MM.1S (cell line): ENCODE results near the gene SPATA12.

Source experiments
- DNase-seq: peaks from one replicate; pipeline ENCODE4 v3.0.0-alpha.2; 2015
- H2AFZ ChIP-seq: fragments of 300-600 bp; sonication (generic); 2 replicates; pipeline ENCODE4 v1.6.0; 2016; ENCODE audit warnings: antibody characterized with exemption, low read length
- H3F3A ChIP-seq: fragments of 300-600 bp; sonication (generic); 2 replicates; pipeline ENCODE4 v1.6.1; 2016; ENCODE audit warnings: mild to moderate bottlenecking, antibody characterized with exemption, low read length, moderate library complexity, mixed read lengths; ENCODE audit not compliant: insufficient read depth
- H3K27ac ChIP-seq: fragments of 300-600 bp; sonication (generic); 2 replicates; pipeline ENCODE4 v1.5.1; 2016; ENCODE audit warnings: mild to moderate bottlenecking, low read length
- H3K27me3 ChIP-seq: fragments of 300-600 bp; sonication (generic); replicated peaks from 2 replicates; pipeline ENCODE4 v1.6.0; 2016; ENCODE audit warnings: low read length; ENCODE audit not compliant: insufficient read depth
- H3K36me3 ChIP-seq: fragments of 300-600 bp; sonication (generic); replicated peaks from 2 replicates; pipeline ENCODE4 v1.6.1; 2016; ENCODE audit warnings: mild to moderate bottlenecking, low read length, mixed read lengths; ENCODE audit not compliant: insufficient read depth
- H3K4me1 ChIP-seq: fragments of 300-600 bp; sonication (generic); 2 replicates; pipeline ENCODE4 v1.6.1; 2016; ENCODE audit warnings: low read length, mixed read lengths
- H3K4me2 ChIP-seq: fragments of 300-600 bp; sonication (generic); 2 replicates; pipeline ENCODE4 v1.6.0; 2016; ENCODE audit warnings: low read depth, low read length
- H3K4me3 ChIP-seq: fragments of 300-600 bp; sonication (generic); 2 replicates; pipeline ENCODE4 v1.5.1; 2016; ENCODE audit warnings: low read length, mixed read lengths
- H3K79me2 ChIP-seq: fragments of 300-600 bp; sonication (generic); 2 replicates; pipeline ENCODE4 v1.6.1; 2016; ENCODE audit warnings: mixed run types, low read length, mixed read lengths
- H3K9ac ChIP-seq: fragments of 300-600 bp; sonication (generic); 2 replicates; pipeline ENCODE4 v1.6.1; 2016; ENCODE audit warnings: low read length, mixed read lengths
- H3K9me2 ChIP-seq: fragments of 300-600 bp; sonication (generic); replicated peaks from 2 replicates; pipeline ENCODE4 v1.6.1; 2016; ENCODE audit warnings: mild to moderate bottlenecking, low read length, mixed read lengths; ENCODE audit not compliant: insufficient read depth
- H3K9me3 ChIP-seq: fragments of 300-600 bp; sonication (generic); replicated peaks from 2 replicates; pipeline ENCODE4 v1.6.1; 2016; ENCODE audit warnings: mild to moderate bottlenecking, low read length, mixed read lengths; ENCODE audit not compliant: insufficient read depth
- H4K20me1 ChIP-seq: fragments of 300-600 bp; sonication (generic); 2 replicates; pipeline ENCODE4 v1.6.1; 2016; ENCODE audit warnings: mild to moderate bottlenecking, low read length, moderate library complexity, mixed read lengths; ENCODE audit not compliant: insufficient read depth
- CTCF ChIP-seq: fragments of 300-600 bp; sonication (generic); IDR thresholded peaks from 2 replicates; pipeline ENCODE4 v1.5.1; 2016; ENCODE audit warnings: antibody characterized with exemption, low read length, mixed read lengths
- EZH2 ChIP-seq: fragments of 300-600 bp; sonication (generic); optimal IDR thresholded peaks from 2 replicates; pipeline ENCODE3; 2017; ENCODE audit warnings: low read depth, mild to moderate bottlenecking, antibody characterized with exemption, low read length, mixed read lengths
- EZH2phosphoT487 ChIP-seq: fragments of 300-600 bp; sonication (generic); IDR thresholded peaks from 2 replicates; pipeline ENCODE4 v1.6.1; 2018; ENCODE audit warnings: antibody characterized with exemption, low read length

SPATA12 gene

GRCh38 chr3:57029383-57029782, 31.1 kb upstream of the SPATA12 start:
- Histone ChIP-seq H3K27ac (no peak overlapping the region), H3K4me3 (no peak overlapping the region), H4K20me1 (no peaks in the 10 kb centered on the region), H3K9ac (no peak overlapping the region), H3F3A (no peaks in the 10 kb centered on the region), H3K36me3 (no peaks in the 10 kb centered on the region), H2AFZ (no peak overlapping the region), H3K79me2 (no peaks in the 10 kb centered on the region), H3K27me3 (no peaks in the 10 kb centered on the region), H3K9me3 (no peaks in the 10 kb centered on the region), H3K4me2 (no peak overlapping the region), H3K9me2 (no peaks in the 10 kb centered on the region), H3K4me1 (no peaks in the 10 kb centered on the region)
- no peak for DNase-seq
- TF ChIP-seq EZH2phosphoT487 (no peak), CTCF (no peak), EZH2 (no peak)

- Histone ChIP-seq H3K36me3 (no peaks in the 10 kb centered on the region), H3K79me2 (no peaks in the 10 kb centered on the region), H3K9me2 (no peaks in the 10 kb centered on the region), H3K4me2 (no peak overlapping the region), H3K9me3 (no peaks in the 10 kb centered on the region), H3K27ac (no peak overlapping the region), H3K4me1 (no peaks in the 10 kb centered on the region), H4K20me1 (no peaks in the 10 kb centered on the region), H2AFZ (no peak overlapping the region), H3K27me3 (no peaks in the 10 kb centered on the region), H3F3A (no peaks in the 10 kb centered on the region), H3K9ac (no peak overlapping the region), H3K4me3 (no peak overlapping the region)
- TF ChIP-seq EZH2 (no peak), CTCF (no peak), EZH2phosphoT487 (no peak)
- no peak for DNase-seq
Measured at GRCh38 chr3:57029924-57030323, 30.5 kb upstream of the SPATA12 start.

- Histone ChIP-seq H3K9me2 (no peaks in the 10 kb centered on the region), H3K4me2 (no peak overlapping the region), H3K9me3 (no peaks in the 10 kb centered on the region), H3K27me3 (no peaks in the 10 kb centered on the region), H3K4me1 (no peaks in the 10 kb centered on the region), H3K79me2 (no peaks in the 10 kb centered on the region), H3K27ac (no peak overlapping the region), H3F3A (no peaks in the 10 kb centered on the region), H4K20me1 (no peaks in the 10 kb centered on the region), H2AFZ (no peak overlapping the region), H3K36me3 (no peaks in the 10 kb centered on the region), H3K4me3 (no peak overlapping the region), H3K9ac (no peak overlapping the region)
- no peak for DNase-seq
- no peak for TF ChIP-seq EZH2phosphoT487
- TF ChIP-seq CTCF, result no peak
- TF ChIP-seq EZH2, result no peak
Measured at GRCh38 chr3:57030721-57031120, 29.7 kb upstream of the SPATA12 start.
